Measurements from ENCODE around the gene KAZN. TPM values are rescaled to one million over a fixed set of nuclear protein-coding genes. Genes with fewer than 3 reads are reported as not detected.

Gene KAZN
- total and polyA plus RNA-seq, 2 donors from 2014 or later, result 17.4 to 60.8 TPM

DNA sequence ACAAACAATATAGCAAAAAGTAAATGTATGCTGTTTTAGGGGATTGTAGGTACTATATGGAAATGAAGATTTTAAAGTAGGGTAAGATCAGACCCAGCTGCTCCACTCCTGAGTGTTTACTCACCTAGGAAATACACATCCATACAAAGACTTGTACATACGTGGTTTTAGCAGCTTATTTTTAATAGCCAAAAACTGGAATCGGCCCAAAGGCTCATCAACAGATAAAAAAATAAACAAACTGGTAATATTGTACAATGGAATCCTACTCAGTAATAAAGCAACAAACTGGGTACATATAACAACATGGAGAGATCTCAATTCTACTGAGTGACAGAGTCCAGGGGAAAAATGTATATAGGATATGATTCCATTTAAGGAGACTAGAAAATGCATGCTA lies 375.9 kb downstream of the KAZN start:
- H3K4me1 ChIP-seq (ENCODE audit: control insufficient read depth in 2 of 3, insufficient read depth in 2 of 3, low read depth in 1 of 3, low read length in 3 of 3), result peaks cover 0 to 44% (median 38%) of the 10 kb centered on the region in 3 donors
- DNase-seq (no peak), FAIRE-seq (no peak)
- no peak overlapping the region for H3K4me3 ChIP-seq (ENCODE audit: low read length in 3 of 3)
- intact Hi-C loops (cut with DNase I), result no loop called here
- no peaks in the 10 kb centered on the region for H3K9me3 ChIP-seq (ENCODE audit: control insufficient read depth in 2 of 3, insufficient read depth in 1 of 3, low read length in 3 of 3)
- TF ChIP-seq CTCF (IDR thresholded peaks at IDR 0.05; ENCODE audit: borderline replicate concordance, extremely low read depth, insufficient read depth), result no peak
- H3K9ac ChIP-seq (ENCODE audit: low read length in 3 of 3), result no peak overlapping the region
- peak overlapping the region; percentile 59 to 64 for H3K27ac ChIP-seq (ENCODE audit: low read depth in 2 of 2, low read length in 2 of 2)
- no peaks in the 10 kb centered on the region for H3K27me3 ChIP-seq (ENCODE audit: control insufficient read depth, insufficient read depth, low read length)
- no peaks in the 10 kb centered on the region for H3K36me3 ChIP-seq (ENCODE audit: control insufficient read depth in 2 of 3, insufficient read depth in 3 of 3, low read length in 3 of 3)

- H3K36me3 ChIP-seq (ENCODE audit: control insufficient read depth in 2 of 3, insufficient read depth in 3 of 3, low read length in 3 of 3), result no peaks in the 10 kb centered on the region
- FAIRE-seq (no peak), DNase-seq (no peak)
- H3K4me1 ChIP-seq (ENCODE audit: control insufficient read depth in 2 of 3, insufficient read depth in 2 of 3, low read depth in 1 of 3, low read length in 3 of 3), result peaks cover 0 to 42% (median 38%) of the 10 kb centered on the region in 3 donors
- no peak overlapping the region for H3K9ac ChIP-seq (ENCODE audit: low read length in 3 of 3)
- H3K4me3 ChIP-seq (ENCODE audit: low read length in 3 of 3), result no peak overlapping the region
- intact Hi-C loops (cut with DNase I), result no loop called here
- no peaks in the 10 kb centered on the region for H3K9me3 ChIP-seq (ENCODE audit: control insufficient read depth in 2 of 3, insufficient read depth in 1 of 3, low read length in 3 of 3)
- no peak for TF ChIP-seq CTCF (IDR thresholded peaks at IDR 0.05; ENCODE audit: borderline replicate concordance, extremely low read depth, insufficient read depth)
- H3K27ac ChIP-seq (ENCODE audit: low read depth in 2 of 2, low read length in 2 of 2), result peak overlapping the region; percentile 59 to 64
- H3K27me3 ChIP-seq (ENCODE audit: control insufficient read depth, insufficient read depth, low read length), result no peaks in the 10 kb centered on the region
These were observed 376.6 kb downstream of the KAZN start for GRCh38 chr1:14975119-14975518.

DNA sequence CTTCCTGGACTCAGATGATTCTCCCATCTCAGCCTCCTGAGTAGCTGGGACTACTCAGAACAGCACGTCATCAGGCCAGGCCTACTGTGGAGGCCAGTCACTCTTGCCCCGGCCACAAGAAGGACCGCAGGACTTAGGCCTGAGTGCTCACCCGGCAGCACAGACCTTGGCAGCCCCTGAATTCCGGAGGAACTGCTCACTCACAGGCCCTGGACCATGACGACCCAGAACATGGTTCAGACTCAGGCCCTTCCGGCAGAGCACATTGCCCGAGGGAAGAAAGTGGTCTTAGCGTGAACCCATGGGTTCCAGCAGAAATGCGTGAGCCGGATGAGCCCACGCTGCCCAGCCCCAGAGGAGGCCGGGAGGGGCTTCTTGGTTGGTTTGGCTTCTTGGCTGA lies 377.8 kb downstream of the KAZN start:
- FAIRE-seq (no peak), DNase-seq (peak in 1 of 5 donors; percentile 84)
- Histone ChIP-seq H3K9me3 (ENCODE audit: control insufficient read depth in 2 of 3, insufficient read depth in 1 of 3, low read length in 3 of 3) (no peaks in the 10 kb centered on the region), H3K4me3 (ENCODE audit: low read length in 3 of 3) (no peak overlapping the region), H3K36me3 (ENCODE audit: control insufficient read depth in 2 of 3, insufficient read depth in 3 of 3, low read length in 3 of 3) (no peaks in the 10 kb centered on the region), H3K27ac (ENCODE audit: low read depth in 2 of 2, low read length in 2 of 2) (peak overlapping the region; percentile 90 to 96), H3K4me1 (ENCODE audit: control insufficient read depth in 2 of 3, insufficient read depth in 2 of 3, low read depth in 1 of 3, low read length in 3 of 3) (peaks cover 0 to 43% (median 40%) of the 10 kb centered on the region in 3 donors), H3K27me3 (ENCODE audit: control insufficient read depth, insufficient read depth, low read length) (no peaks in the 10 kb centered on the region), H3K9ac (ENCODE audit: low read length in 3 of 3) (no peak overlapping the region)
- no peak for TF ChIP-seq CTCF (IDR thresholded peaks at IDR 0.05; ENCODE audit: borderline replicate concordance, extremely low read depth, insufficient read depth)
- intact Hi-C loops (cut with DNase I), result no loop called here

All from kidney (tissue), 14 donors.